ENCODE measurements around the gene PARP15.
A peak's percentile ranks its signal among the peaks of the same experiment; 100 is the strongest.
"Not testable (repeated sequence)": the region's sequence is repeated elsewhere in the genome, so short reads cannot be mapped to it uniquely, and the experiment has no call there.

Gene PARP15

GRCh38 chr3:122577409-122578031, at the start of gene PARP15:
PARP15 (plus strand) TSS chr3:122577650; CDS start chr3:122577668, 18 bp downstream.
- no peak for DNase-seq

- no peak for DNase-seq
Observed at GRCh38 chr3:122530164-122530563, 47.3 kb upstream of the PARP15 start.

GRCh38 chr3:122533480-122533879, 44.0 kb upstream of the PARP15 start:
- DNase-seq, result no peak

GRCh38 chr3:122533931-122534334, 43.5 kb upstream of the PARP15 start:
- DNase-seq, result no peak

GRCh38 chr3:122535964-122536631, 41.4 kb upstream of the PARP15 start:
- no peak for DNase-seq

- DNase-seq, result no peak
Observed at GRCh38 chr3:122536632-122537001, 40.8 kb upstream of the PARP15 start.

- no peak for DNase-seq
Observed at GRCh38 chr3:122538956-122539490, 38.4 kb upstream of the PARP15 start.

GRCh38 chr3:122546151-122546550, 31.3 kb upstream of the PARP15 start:
- DNase-seq, result no peak

- DNase-seq, result no peak
Observed at GRCh38 chr3:122548076-122548475, 29.4 kb upstream of the PARP15 start.

GRCh38 chr3:122548619-122549018, 28.8 kb upstream of the PARP15 start:
- DNase-seq, result no peak

- no peak for DNase-seq
Observed at GRCh38 chr3:122553171-122553570, 24.3 kb upstream of the PARP15 start.

- no peak for DNase-seq
Observed at GRCh38 chr3:122555275-122556071, 22.0 kb upstream of the PARP15 start.

- DNase-seq, result no peak
Observed at GRCh38 chr3:122557356-122557755, 20.1 kb upstream of the PARP15 start.

GRCh38 chr3:122558605-122559004, 18.8 kb upstream of the PARP15 start:
- no peak for DNase-seq

GRCh38 chr3:122559906-122560305, 17.5 kb upstream of the PARP15 start:
- no peak for DNase-seq

GRCh38 chr3:122560680-122561079, 16.8 kb upstream of the PARP15 start:
- DNase-seq, result peak; percentile 31

- DNase-seq, result no peak
Observed at GRCh38 chr3:122562923-122563716, 14.3 kb upstream of the PARP15 start.

GRCh38 chr3:122563717-122564025, 13.8 kb upstream of the PARP15 start:
- no peak for DNase-seq

- DNase-seq, result peak; percentile 69
Observed at GRCh38 chr3:122564155-122564912, 13.1 kb upstream of the PARP15 start, which contains the start of the genes DTX3L and PARP9. DTX3L (plus strand) TSS chr3:122564338; CDS start chr3:122564427, 89 bp downstream. PARP9 (minus strand) TSS chr3:122564300; CDS start chr3:122559620, 4,680 bp downstream.

GRCh38 chr3:122568131-122568530, 9.3 kb upstream of the PARP15 start:
- DNase-seq, result not testable (repeated sequence)

GRCh38 chr3:122568755-122569154, 8.7 kb upstream of the PARP15 start:
- DNase-seq, result no peak

GRCh38 chr3:122572940-122573412, 4.5 kb upstream of the PARP15 start:
- DNase-seq, result no peak
